ENCODE measurements around the gene SEBOX.

GRCh38 chr17:28381141-28381825 lies 16.3 kb upstream of the SEBOX start:
- TF ChIP-seq CTCF (IDR thresholded peaks at IDR 0.05; ENCODE audit: insufficient read depth, low read depth, low read length) (no peak), EZH2 (IDR thresholded peaks at IDR 0.05; ENCODE audit: insufficient read depth, low read length) (no peak)

Data from astrocyte (in vitro differentiated cells and primary cell).